Measurements from ENCODE around the gene TANGO6. TPM values are rescaled to one million over a fixed set of nuclear protein-coding genes. Genes with fewer than 3 reads are reported as not detected.

TANGO6 gene
- total and polyA plus RNA-seq, 10 of the 15 experiments (the other 5 are each of a cell fraction or from before 2014, with no cell fraction given), result 1.1 to 20.6 (median 11.0) TPM

DNA sequence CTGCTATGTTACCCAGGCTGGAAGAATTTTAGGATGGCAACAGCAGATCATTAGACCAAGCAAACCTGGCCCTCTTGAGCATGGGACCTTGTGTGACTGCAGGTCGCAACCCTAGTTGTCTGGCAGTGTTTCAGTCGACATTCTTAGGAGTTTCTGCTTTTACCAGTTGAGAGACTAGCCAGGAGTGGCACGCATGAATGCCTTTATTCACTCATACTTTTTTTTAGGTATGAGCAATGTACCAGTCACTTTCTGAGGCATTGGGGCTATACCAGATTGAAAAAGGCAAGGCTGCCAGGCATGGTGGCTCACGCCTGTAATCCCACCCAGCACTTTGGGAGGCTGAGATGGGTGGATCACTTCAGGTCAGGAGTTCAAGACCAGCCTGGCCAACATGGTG lies 233.9 kb downstream of the TANGO6 start (continued):
- TF ChIP-seq PAX8 (IDR thresholded peaks at IDR 0.05) (no peak), RB1 (IDR thresholded peaks at IDR 0.05; ENCODE audit: borderline replicate concordance) (no peak), TBL1XR1 (IDR thresholded peaks at IDR 0.05; ENCODE audit: low read depth, low read length) (no peak), CHD1 (IDR thresholded peaks at IDR 0.05; ENCODE audit: low read depth, low read length) (no peak)
- TF ChIP-seq, protein P1, sequence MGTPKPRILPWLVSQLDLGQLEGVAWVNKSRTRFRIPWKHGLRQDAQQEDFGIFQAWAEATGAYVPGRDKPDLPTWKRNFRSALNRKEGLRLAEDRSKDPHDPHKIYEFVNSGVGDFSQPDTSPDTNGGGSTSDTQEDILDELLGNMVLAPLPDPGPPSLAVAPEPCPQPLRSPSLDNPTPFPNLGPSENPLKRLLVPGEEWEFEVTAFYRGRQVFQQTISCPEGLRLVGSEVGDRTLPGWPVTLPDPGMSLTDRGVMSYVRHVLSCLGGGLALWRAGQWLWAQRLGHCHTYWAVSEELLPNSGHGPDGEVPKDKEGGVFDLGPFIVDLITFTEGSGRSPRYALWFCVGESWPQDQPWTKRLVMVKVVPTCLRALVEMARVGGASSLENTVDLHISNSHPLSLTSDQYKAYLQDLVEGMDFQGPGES (IDR thresholded peaks at IDR 0.05), result no peak

DNA sequence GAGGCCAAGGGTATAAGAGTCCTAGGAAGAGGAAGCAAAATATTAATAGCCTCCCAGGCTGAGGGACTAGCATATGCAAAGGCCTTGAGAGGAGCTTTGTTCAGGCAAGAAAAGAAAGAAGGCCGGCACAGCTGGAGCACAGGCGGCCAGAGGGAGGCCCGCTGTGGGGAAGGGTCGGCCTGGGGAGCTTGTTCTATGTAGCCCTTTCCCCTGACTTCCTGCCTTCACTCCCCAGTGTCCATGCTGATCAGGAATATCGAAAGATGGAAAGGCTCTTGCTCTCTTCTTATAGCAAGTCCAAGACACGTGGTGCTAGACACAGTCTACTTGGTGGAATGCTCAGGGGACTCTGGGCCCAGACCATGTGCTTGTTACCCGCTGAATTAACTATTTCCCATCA lies 234.7 kb downstream of the TANGO6 start:
- DNase-seq (ENCODE audit: low read depth, low spot score) (no peak), FAIRE-seq (no peak), ATAC-seq (no peak)
- Histone ChIP-seq H2AFZ (ENCODE audit: control insufficient read depth, low read depth, low read length) (no peak overlapping the region), H4K20me1 (ENCODE audit: control insufficient read depth, insufficient read depth) (no peaks in the 10 kb centered on the region), H3K4me3 (no peak overlapping the region), H3K4me2 (ENCODE audit: control insufficient read depth, insufficient read depth) (no peak overlapping the region), H3K27me3 (replicated peaks in 1 of 2; ENCODE audit: control insufficient read depth in 2 of 2, insufficient read depth in 2 of 2, low read length in 1 of 2) (no peaks in the 10 kb centered on the region), H3K9me3 (replicated peaks; ENCODE audit: control insufficient read depth, insufficient read depth, low read length) (no peaks in the 10 kb centered on the region), H3K79me2 (ENCODE audit: control insufficient read depth, insufficient read depth, low read length) (no peaks in the 10 kb centered on the region), H3K9ac (ENCODE audit: control insufficient read depth, insufficient read depth, low read length) (no peak overlapping the region), H3K4me1 (ENCODE audit: control insufficient read depth, insufficient read depth, low read length) (no peaks in the 10 kb centered on the region), H3K27ac (ENCODE audit: control insufficient read depth, insufficient read depth) (no peak overlapping the region), H3K36me3 (ENCODE audit: control insufficient read depth in 2 of 2, insufficient read depth in 2 of 2, low read length in 1 of 2) (no peaks in the 10 kb centered on the region)
- 91% methylated on average over 7 of the region's 7 CpGs for WGBS (ENCODE audit: insufficient coverage, insufficient replicate concordance, low lambda C conversion rate, missing lambda C conversion rate)
- in situ Hi-C loops (cut with MboI), result no loop called here
- intact Hi-C loops (cut with micrococcal nuclease; ENCODE audit: unreplicated experiment), result no loop called here
- BruUV-seq (replicated peaks), result no TSS peak
- RAD21 ChIA-PET (ENCODE audit: unreplicated experiment), result no interaction called here
- POLR2A ChIA-PET, result no interaction called here
- SMC1A ChIA-PET (ENCODE audit: uncharacterized antibody, unreplicated experiment), result no interaction called here
- CTCF ChIA-PET, result no interaction called here
- no peak for TF ChIP-seq RUNX3 (IDR thresholded peaks at IDR 0.05; ENCODE audit: low read length)
- no peak for TF ChIP-seq MYC (IDR thresholded peaks at IDR 0.05; ENCODE audit: insufficient read depth, insufficient read length, insufficient replicate concordance, low read length, severe bottlenecking)
- no peak for TF ChIP-seq TARDBP (IDR thresholded peaks at IDR 0.05; ENCODE audit: borderline replicate concordance)
- TF ChIP-seq YBX1 (IDR thresholded peaks at IDR 0.05), result no peak
- no peak for TF ChIP-seq ZZZ3 (IDR thresholded peaks at IDR 0.05; ENCODE audit: control insufficient read depth, insufficient read length, low read depth)
- TF ChIP-seq NR2C2 (IDR thresholded peaks at IDR 0.05; ENCODE audit: borderline replicate concordance, control insufficient read depth, insufficient read length, low read depth), result no peak
- TF ChIP-seq CBX5 (IDR thresholded peaks at IDR 0.05; ENCODE audit: low read depth), result no peak
- no peak for TF ChIP-seq CBX3 (IDR thresholded peaks at IDR 0.05; ENCODE audit: borderline replicate concordance, low read depth)
- TF ChIP-seq HDAC2 (IDR thresholded peaks at IDR 0.05), result no peak
- TF ChIP-seq MLLT1 (IDR thresholded peaks at IDR 0.05), result no peak
- TF ChIP-seq SUPT20H (IDR thresholded peaks at IDR 0.05; ENCODE audit: borderline replicate concordance, control insufficient read depth, low read depth, low read length), result no peak
- no peak for TF ChIP-seq MTA2 (IDR thresholded peaks at IDR 0.05; ENCODE audit: low read depth)
- no peak for TF ChIP-seq ZNF217 (IDR thresholded peaks at IDR 0.05)
- TF ChIP-seq YY1 (IDR thresholded peaks at IDR 0.05; ENCODE audit: low read depth, low read length), result no peak
- TF ChIP-seq PKNOX1 (IDR thresholded peaks at IDR 0.05), result no peak
- no peak for TF ChIP-seq HDGF (IDR thresholded peaks at IDR 0.05)
